ENCODE data around the gene MAP3K10.
"Not testable (repeated sequence)": the region's sequence is repeated elsewhere in the genome, so short reads cannot be mapped to it uniquely, and the experiment has no call there.

Gene MAP3K10

GRCh38 chr19:40190891-40191835 lies at the start of gene MAP3K10:
Gene MAP3K10, plus strand, starts transcription at chr19:40191426. Its CDS starts 606 bp downstream, at chr19:40192032.
- DNase-seq: peak in 1 of 2 experiments; percentile 45

GRCh38 chr19:40141551-40141950 lies 49.7 kb upstream of the MAP3K10 start:
- DNase-seq: no peak

GRCh38 chr19:40143612-40144011 lies 47.6 kb upstream of the MAP3K10 start:
- no peak for DNase-seq

GRCh38 chr19:40144151-40144550 lies 47.1 kb upstream of the MAP3K10 start:
- no peak for DNase-seq

GRCh38 chr19:40144947-40145748 lies 46.1 kb upstream of the MAP3K10 start:
- no peak for DNase-seq

GRCh38 chr19:40145749-40146029 lies 45.5 kb upstream of the MAP3K10 start:
- DNase-seq: not testable (repeated sequence)

- DNase-seq: no peak
Measured at GRCh38 chr19:40147338-40147692, 43.9 kb upstream of the MAP3K10 start.

- no peak for DNase-seq
Measured at GRCh38 chr19:40147693-40148347, 43.4 kb upstream of the MAP3K10 start.

- no peak for DNase-seq
Measured at GRCh38 chr19:40149501-40149900, 41.7 kb upstream of the MAP3K10 start.

GRCh38 chr19:40150170-40150569 lies 41.1 kb upstream of the MAP3K10 start:
- no peak for DNase-seq

GRCh38 chr19:40154121-40154680 lies 37.0 kb upstream of the MAP3K10 start:
- no peak for DNase-seq

GRCh38 chr19:40155749-40156265 lies 35.4 kb upstream of the MAP3K10 start:
- no peak for DNase-seq

- no peak for DNase-seq
Measured at GRCh38 chr19:40157059-40157458, 34.2 kb upstream of the MAP3K10 start.

GRCh38 chr19:40159744-40160143 lies 31.5 kb upstream of the MAP3K10 start:
- DNase-seq: no peak

- DNase-seq: no peak
Measured at GRCh38 chr19:40162104-40162503, 29.1 kb upstream of the MAP3K10 start.

- DNase-seq: no peak
Measured at GRCh38 chr19:40163541-40164129, 27.6 kb upstream of the MAP3K10 start.

- DNase-seq: no peak
Measured at GRCh38 chr19:40165362-40165937, 25.8 kb upstream of the MAP3K10 start.

- DNase-seq: not testable (repeated sequence)
Measured at GRCh38 chr19:40169482-40170302, 21.5 kb upstream of the MAP3K10 start.

GRCh38 chr19:40170303-40170989 lies 20.8 kb upstream of the MAP3K10 start:
- DNase-seq: not testable (repeated sequence)

- DNase-seq: not testable (repeated sequence)
Measured at GRCh38 chr19:40171293-40171692, 19.9 kb upstream of the MAP3K10 start.

- DNase-seq: no peak
Measured at GRCh38 chr19:40174092-40174491, 17.1 kb upstream of the MAP3K10 start.
